OCI-LY7 (cell line): ENCODE data around the gene TMPRSS9. TPM values are rescaled to one million over a fixed set of nuclear protein-coding genes. Genes with fewer than 3 reads are reported as not detected.
A peak's percentile ranks its signal among the peaks of the same experiment; 100 is the strongest.

Experiments
- BruUV-seq: library from RNA; stranded (reverse); fragments of 400-500 nt; replicated peaks from 2 replicates; lab custom pipeline; 2021; lab: Mats Ljungman, UMichigan
- CTCF ChIA-PET: fragments of 300-600 bp; sonication (Branson Sonifier 250); formaldehyde crosslinking; loops from one replicate; lab custom pipeline; 2022; ENCODE audit warnings: antibody characterized with exemption; ENCODE audit not compliant: unreplicated experiment; lab: Charles Lee
- POLR2A ChIA-PET: fragments of 300-600 bp; sonication (Branson Sonifier 250); formaldehyde crosslinking; loops from one replicate; lab custom pipeline; 2022; ENCODE audit warnings: antibody characterized with exemption; lab: Charles Lee
- DNase-seq: peaks from one replicate; pipeline ENCODE4 v3.0.0-alpha.2; 2015; ENCODE audit warnings: low spot score
- H2AFZ ChIP-seq: fragments of 200-600 bp; sonication (generic), shearing (Covaris generic); 2 replicates; pipeline ENCODE4 v1.6.1; 2014; ENCODE audit warnings: mild to moderate bottlenecking, antibody characterized with exemption, low read length, moderate library complexity
- H3K27ac ChIP-seq: fragments of 200-600 bp; sonication (generic); 2 replicates; pipeline ENCODE4 v1.5.1; 2014; ENCODE audit warnings: mixed run types, low read depth, mild to moderate bottlenecking, moderate library complexity, low read length, inconsistent platforms; ENCODE audit not compliant: poor library complexity, severe bottlenecking
- H3K36me3 ChIP-seq: fragments of 200-600 bp; sonication (generic); 2 replicates; pipeline ENCODE4 v1.6.1; 2014; ENCODE audit warnings: mild to moderate bottlenecking, antibody characterized with exemption, low read length, moderate library complexity, mixed read lengths; ENCODE audit not compliant: insufficient read depth
- H3K4me1 ChIP-seq: fragments of 200-600 bp; sonication (generic); 2 replicates; pipeline ENCODE4 v1.5.1; 2014; ENCODE audit warnings: mild to moderate bottlenecking, low read length; ENCODE audit not compliant: insufficient read depth, poor library complexity, severe bottlenecking
- H3K4me2 ChIP-seq: fragments of 200-600 bp; sonication (generic); 2 replicates; pipeline ENCODE4 v1.6.1; 2014; ENCODE audit warnings: mild to moderate bottlenecking, low read length
- H3K4me3 ChIP-seq: fragments of 200-600 bp; sonication (generic); 2 replicates; pipeline ENCODE4 v1.5.1; 2014; ENCODE audit warnings: mild to moderate bottlenecking, low read depth, low read length; ENCODE audit not compliant: poor library complexity, severe bottlenecking
- H3K79me2 ChIP-seq: fragments of 200-600 bp; sonication (generic); 2 replicates; pipeline ENCODE4 v1.6.1; 2016; ENCODE audit warnings: low read depth, mild to moderate bottlenecking, low read length, moderate library complexity, mixed read lengths; ENCODE audit not compliant: insufficient read depth
- H3K9me2 ChIP-seq: fragments of 200-600 bp; sonication (generic); 2 replicates; pipeline ENCODE4 v1.6.1; 2016; ENCODE audit warnings: mild to moderate bottlenecking, low read length, mixed read lengths; ENCODE audit not compliant: insufficient read depth
- H3K9me3 ChIP-seq: fragments of 200-600 bp; sonication (generic); 2 replicates; pipeline ENCODE4 v1.6.1; 2014; ENCODE audit warnings: mild to moderate bottlenecking, mixed run types, low read length, mixed read lengths
- H4K20me1 ChIP-seq: fragments of 200-600 bp; sonication (generic); 2 replicates; pipeline ENCODE4 v1.6.1; 2014; ENCODE audit warnings: mild to moderate bottlenecking, antibody characterized with exemption, low read length, moderate library complexity, mixed read lengths; ENCODE audit not compliant: insufficient read depth
- EZH2phosphoT487 ChIP-seq: fragments of 200-600 bp; sonication (generic); IDR thresholded peaks from 2 replicates; pipeline ENCODE4 v1.6.1; 2018; ENCODE audit warnings: low read depth, borderline replicate concordance, mild to moderate bottlenecking, mixed run types, antibody characterized with exemption, low read length, moderate library complexity, mixed read lengths
- intact Hi-C: fragments of 100-400 bp; cut with micrococcal nuclease; formaldehyde crosslinking; loops from one replicate; pipeline ENCODE4 v1.10.0; 2022; ENCODE audit not compliant: unreplicated experiment
- total RNA-seq, 2 experiments: library from RNA; depleted of rRNA in 1 of 2; stranded (reverse); fragments of >200 nt in 1 of 2; shearing (Covaris generic) in 1 of 2; gene quantifications; 2 replicates each; pipeline ENCODE4 v1.2.3, GENCODE V29; 2014 to 2022
- TF ChIP-seq, protein P1 (sequence below): fragments of 200-600 bp; sonication (generic); conservative IDR thresholded peaks from 2 replicates; pipeline ENCODE4 v1.5.1; 2014; ENCODE audit warnings: mild to moderate bottlenecking, antibody characterized with exemption, low read length, moderate library complexity, mixed read lengths

Gene TMPRSS9
- total RNA-seq, 2 experiments from 2014 or later, result 0.44 TPM; not detected in 1

DNA sequence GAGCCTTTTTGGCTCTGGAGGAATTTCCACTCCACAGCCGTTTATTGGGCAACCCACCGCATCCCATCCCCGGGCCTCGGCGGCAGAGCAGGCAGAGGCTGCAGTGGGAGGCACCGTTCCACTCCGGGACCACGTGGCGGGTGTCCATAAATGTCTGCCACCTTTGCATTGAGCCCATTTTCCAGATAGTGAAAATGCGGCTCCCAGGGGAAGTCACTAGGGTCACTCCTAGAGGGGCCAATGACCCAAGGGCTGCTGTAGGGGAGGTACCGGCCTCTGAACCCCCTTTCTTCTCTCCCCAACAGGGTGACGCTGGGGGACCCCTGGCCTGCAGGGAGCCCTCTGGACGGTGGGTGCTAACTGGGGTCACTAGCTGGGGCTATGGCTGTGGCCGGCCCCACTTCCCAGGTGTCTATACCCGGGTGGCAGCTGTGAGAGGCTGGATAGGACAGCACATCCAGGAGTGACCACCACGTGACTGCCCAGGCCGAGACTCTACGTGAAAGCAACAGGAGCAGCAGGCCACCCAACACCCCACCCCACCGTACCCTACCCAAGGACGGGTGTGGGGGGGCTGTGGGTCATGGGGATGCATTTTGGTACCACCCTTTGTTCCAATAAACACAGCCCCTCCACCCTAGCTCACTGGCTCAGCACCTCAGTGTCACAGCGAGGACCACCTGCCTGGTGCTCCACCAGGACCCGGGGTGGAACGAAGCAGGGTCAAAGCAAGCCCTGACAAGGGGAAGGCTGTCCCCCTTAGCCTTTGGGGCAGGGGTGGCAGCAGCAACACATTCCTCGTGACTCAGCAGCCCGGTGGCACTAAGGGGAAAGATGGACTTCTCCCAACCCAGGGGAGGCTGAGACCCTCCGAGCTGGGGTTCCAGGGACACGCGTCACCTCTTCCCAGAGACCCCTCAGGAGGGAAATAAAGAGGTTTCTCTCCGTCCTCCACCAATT lies 65.8 kb downstream of the TMPRSS9 start:
- BruUV-seq, result no TSS peak
- TF ChIP-seq, protein P1, sequence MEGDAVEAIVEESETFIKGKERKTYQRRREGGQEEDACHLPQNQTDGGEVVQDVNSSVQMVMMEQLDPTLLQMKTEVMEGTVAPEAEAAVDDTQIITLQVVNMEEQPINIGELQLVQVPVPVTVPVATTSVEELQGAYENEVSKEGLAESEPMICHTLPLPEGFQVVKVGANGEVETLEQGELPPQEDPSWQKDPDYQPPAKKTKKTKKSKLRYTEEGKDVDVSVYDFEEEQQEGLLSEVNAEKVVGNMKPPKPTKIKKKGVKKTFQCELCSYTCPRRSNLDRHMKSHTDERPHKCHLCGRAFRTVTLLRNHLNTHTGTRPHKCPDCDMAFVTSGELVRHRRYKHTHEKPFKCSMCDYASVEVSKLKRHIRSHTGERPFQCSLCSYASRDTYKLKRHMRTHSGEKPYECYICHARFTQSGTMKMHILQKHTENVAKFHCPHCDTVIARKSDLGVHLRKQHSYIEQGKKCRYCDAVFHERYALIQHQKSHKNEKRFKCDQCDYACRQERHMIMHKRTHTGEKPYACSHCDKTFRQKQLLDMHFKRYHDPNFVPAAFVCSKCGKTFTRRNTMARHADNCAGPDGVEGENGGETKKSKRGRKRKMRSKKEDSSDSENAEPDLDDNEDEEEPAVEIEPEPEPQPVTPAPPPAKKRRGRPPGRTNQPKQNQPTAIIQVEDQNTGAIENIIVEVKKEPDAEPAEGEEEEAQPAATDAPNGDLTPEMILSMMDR, result no peak
- TF ChIP-seq EZH2phosphoT487, result no peak
- Histone ChIP-seq H4K20me1 (0 out of 2 replicates have a peak, but pooled peaks cover 8% of the 10 kb centered on the region), H3K36me3 (peaks cover 62% of the 10 kb centered on the region), H3K4me1 (peaks cover 21% of the 10 kb centered on the region), H2AFZ (no peak overlapping the region), H3K9me3 (no peaks in the 10 kb centered on the region), H3K79me2 (peaks cover 23% of the 10 kb centered on the region), H3K27ac (peak overlapping the region; percentile 75), H3K4me2 (peak overlapping the region; percentile 89), H3K4me3 (peak overlapping the region; percentile 99), H3K9me2 (no peaks in the 10 kb centered on the region)
- ChIA-PET CTCF (no interaction called here), POLR2A (no interaction called here)
- intact Hi-C loops, result no loop called here
- DNase-seq, result no peak

DNA sequence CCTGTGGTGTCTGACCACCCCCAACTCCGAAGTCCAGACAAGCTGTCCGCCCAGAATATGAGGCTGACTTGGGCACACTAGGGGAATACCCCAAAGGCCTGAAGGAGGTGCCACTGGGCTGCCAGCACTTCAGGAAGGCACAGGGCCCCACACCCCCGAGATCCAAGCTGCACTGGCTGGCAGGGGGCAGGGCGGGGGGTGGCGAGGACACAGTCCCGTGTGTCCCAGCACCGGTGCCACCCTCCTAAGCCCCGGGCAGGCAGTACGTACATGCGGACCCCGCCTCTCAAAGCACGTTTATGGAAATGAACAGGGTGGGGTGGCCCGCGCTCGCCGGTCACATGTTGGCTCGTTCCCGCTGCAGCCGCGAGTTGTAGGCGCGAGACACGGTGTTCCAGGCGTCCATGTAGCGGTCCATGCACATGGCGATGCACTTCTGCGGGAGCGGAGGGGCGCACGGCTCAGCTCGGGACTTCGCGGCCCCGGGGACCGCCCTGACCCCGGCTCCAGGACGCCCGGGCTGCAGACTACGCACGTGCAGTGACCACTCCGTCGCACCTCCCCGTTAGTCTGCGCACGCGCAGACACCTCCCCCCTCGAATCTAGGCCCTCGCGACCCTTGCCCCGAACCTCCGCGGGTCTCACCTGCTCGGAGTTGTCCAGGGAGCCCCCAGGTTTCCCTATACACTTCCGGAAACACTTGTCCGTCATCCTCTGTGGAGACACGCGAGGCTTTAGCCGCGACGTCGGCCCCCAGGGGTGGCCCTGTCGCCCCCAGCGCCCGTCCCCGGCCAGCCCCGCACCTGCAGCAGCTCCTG lies 66.8 kb downstream of the TMPRSS9 start:
- Histone ChIP-seq H3K36me3 (peaks cover 66% of the 10 kb centered on the region), H3K9me3 (no peaks in the 10 kb centered on the region), H3K27ac (peak overlapping the region; percentile 75), H4K20me1 (0 out of 2 replicates have a peak, but pooled peaks cover 8% of the 10 kb centered on the region), H2AFZ (peak overlapping the region; percentile 76), H3K4me3 (peak overlapping the region; percentile 99), H3K4me1 (peaks cover 21% of the 10 kb centered on the region), H3K79me2 (peaks cover 21% of the 10 kb centered on the region), H3K4me2 (peak overlapping the region; percentile 89), H3K9me2 (no peaks in the 10 kb centered on the region)
- DNase-seq, result peak; percentile 55
- TSS peak; percentile 68 for BruUV-seq
- intact Hi-C loops, result loop anchor here (1.0 kb wide), 1 partner anchor 48 kb away; no protein-coding TSS in a partner anchor
- ChIA-PET POLR2A (interaction anchor here (0.6 to 1.5 kb wide), 3 partner anchors 27 to 279 kb away, joined by 3 to 9 read pairs (median 4); no protein-coding TSS in a partner anchor), CTCF (no interaction called here)
- TF ChIP-seq, protein P1, result 0 out of 2 replicates have a peak, but pooled peaks have one; percentile 37
- no peak for TF ChIP-seq EZH2phosphoT487
